Measurements from ENCODE around the gene FLRT2. TPM values are rescaled to one million over a fixed set of nuclear protein-coding genes. Genes with fewer than 3 reads are reported as not detected.

Gene FLRT2
- total RNA-seq, 1 donor = 39.1 TPM

DNA sequence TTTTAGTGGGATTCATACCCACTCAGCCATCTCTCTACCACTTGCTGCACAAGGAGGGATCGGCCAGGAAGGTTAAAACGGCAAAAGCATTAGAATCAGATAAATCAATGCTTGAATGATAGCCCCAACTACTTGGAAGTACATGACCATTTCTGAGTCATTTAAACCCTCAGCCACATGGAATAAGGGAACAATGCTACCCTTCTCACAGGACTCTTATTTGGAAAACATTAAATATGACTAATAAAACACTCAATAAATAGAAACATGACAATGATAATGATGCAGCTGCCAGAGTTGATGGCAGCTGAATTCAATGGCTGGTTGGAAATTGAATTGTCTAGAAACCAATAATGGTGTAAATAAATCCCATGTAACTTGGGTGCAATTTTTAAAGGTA is 165.4 kb downstream of the FLRT2 start:
- Histone ChIP-seq H3K79me2 (ENCODE audit: insufficient read depth, low read length) (no peaks in the 10 kb centered on the region), H3K4me3 (ENCODE audit: insufficient read depth, low read length) (no peak overlapping the region), H3K4me1 (ENCODE audit: insufficient read depth, low read length) (no peaks in the 10 kb centered on the region), H3K27ac (ENCODE audit: low read depth, low read length) (no peak overlapping the region), H3K4me2 (ENCODE audit: insufficient read depth, low read length) (no peak overlapping the region), H4K20me1 (ENCODE audit: insufficient read depth, low read length) (no peaks in the 10 kb centered on the region), H3K36me3 (ENCODE audit: insufficient read depth, low read length) (no peaks in the 10 kb centered on the region), H3K27me3 (ENCODE audit: insufficient read depth, low read length) (no peaks in the 10 kb centered on the region), H2AFZ (ENCODE audit: low read length) (no peak overlapping the region), H3K9me3 (ENCODE audit: low read depth, low read length) (no peaks in the 10 kb centered on the region)
- no peak for DNase-seq (ENCODE audit: insufficient read length, low spot score, missing footprints)
- TF ChIP-seq, protein P1, sequence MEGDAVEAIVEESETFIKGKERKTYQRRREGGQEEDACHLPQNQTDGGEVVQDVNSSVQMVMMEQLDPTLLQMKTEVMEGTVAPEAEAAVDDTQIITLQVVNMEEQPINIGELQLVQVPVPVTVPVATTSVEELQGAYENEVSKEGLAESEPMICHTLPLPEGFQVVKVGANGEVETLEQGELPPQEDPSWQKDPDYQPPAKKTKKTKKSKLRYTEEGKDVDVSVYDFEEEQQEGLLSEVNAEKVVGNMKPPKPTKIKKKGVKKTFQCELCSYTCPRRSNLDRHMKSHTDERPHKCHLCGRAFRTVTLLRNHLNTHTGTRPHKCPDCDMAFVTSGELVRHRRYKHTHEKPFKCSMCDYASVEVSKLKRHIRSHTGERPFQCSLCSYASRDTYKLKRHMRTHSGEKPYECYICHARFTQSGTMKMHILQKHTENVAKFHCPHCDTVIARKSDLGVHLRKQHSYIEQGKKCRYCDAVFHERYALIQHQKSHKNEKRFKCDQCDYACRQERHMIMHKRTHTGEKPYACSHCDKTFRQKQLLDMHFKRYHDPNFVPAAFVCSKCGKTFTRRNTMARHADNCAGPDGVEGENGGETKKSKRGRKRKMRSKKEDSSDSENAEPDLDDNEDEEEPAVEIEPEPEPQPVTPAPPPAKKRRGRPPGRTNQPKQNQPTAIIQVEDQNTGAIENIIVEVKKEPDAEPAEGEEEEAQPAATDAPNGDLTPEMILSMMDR (IDR thresholded peaks at IDR 0.05; ENCODE audit: extremely low read depth, low read depth, low read length) = no peak

DNA sequence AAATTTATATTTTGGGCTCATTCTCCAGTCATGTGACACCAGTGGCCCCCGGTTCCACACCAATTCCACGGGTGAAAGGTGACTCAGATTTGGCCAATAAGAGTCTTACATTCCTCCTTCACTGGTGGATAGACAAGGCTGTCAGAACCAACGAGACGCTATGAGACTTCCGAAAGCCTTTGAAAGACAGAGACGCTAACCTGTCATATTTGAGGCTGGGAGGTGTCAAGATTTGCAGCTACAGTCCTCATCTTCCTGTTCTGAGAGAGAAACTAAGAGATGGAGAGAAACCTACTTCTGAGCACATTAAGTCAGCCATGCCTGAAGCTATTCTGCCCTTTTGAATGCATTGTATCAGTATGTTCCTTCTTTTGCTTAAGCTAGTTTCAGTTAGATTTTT is 171.2 kb downstream of the FLRT2 start:
- TF ChIP-seq, protein P1 (IDR thresholded peaks at IDR 0.05; ENCODE audit: extremely low read depth, low read depth, low read length) = no peak
- H3K9me3 ChIP-seq (ENCODE audit: low read depth, low read length) = no peaks in the 10 kb centered on the region
- H3K4me1 ChIP-seq (ENCODE audit: insufficient read depth, low read length) = no peaks in the 10 kb centered on the region
- no peaks in the 10 kb centered on the region for H4K20me1 ChIP-seq (ENCODE audit: insufficient read depth, low read length)
- H3K4me2 ChIP-seq (ENCODE audit: insufficient read depth, low read length) = no peak overlapping the region
- no peak for DNase-seq (ENCODE audit: insufficient read length, low spot score, missing footprints)
- no peaks in the 10 kb centered on the region for H3K79me2 ChIP-seq (ENCODE audit: insufficient read depth, low read length)
- no peaks in the 10 kb centered on the region for H3K36me3 ChIP-seq (ENCODE audit: insufficient read depth, low read length)
- H2AFZ ChIP-seq (ENCODE audit: low read length) = no peak overlapping the region
- no peak overlapping the region for H3K4me3 ChIP-seq (ENCODE audit: insufficient read depth, low read length)
- no peaks in the 10 kb centered on the region for H3K27me3 ChIP-seq (ENCODE audit: insufficient read depth, low read length)
- no peak overlapping the region for H3K27ac ChIP-seq (ENCODE audit: low read depth, low read length)

DNA sequence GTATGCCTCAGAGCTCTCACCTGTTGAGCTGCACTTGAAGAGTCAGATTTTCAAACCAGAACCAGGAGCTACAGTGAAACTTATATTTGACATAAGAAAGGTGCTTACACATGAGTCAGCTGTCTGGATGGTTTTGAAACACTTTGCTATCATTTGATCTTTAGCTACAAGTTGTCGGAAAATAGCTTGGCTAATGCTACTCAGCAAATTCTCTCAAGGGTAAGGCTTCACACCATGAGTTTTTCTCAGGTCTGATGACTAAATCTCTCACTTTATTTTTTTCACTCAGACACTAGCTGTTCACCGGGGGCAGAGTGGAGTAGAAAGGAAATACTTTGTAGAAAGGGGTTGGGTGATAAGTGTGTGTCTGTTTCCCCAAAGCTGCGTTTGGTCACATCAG is 171.8 kb downstream of the FLRT2 start:
- H3K27ac ChIP-seq (ENCODE audit: low read depth, low read length) = no peak overlapping the region
- H3K27me3 ChIP-seq (ENCODE audit: insufficient read depth, low read length) = no peaks in the 10 kb centered on the region
- H3K9me3 ChIP-seq (ENCODE audit: low read depth, low read length) = no peaks in the 10 kb centered on the region
- H3K36me3 ChIP-seq (ENCODE audit: insufficient read depth, low read length) = no peaks in the 10 kb centered on the region
- TF ChIP-seq, protein P1 (IDR thresholded peaks at IDR 0.05; ENCODE audit: extremely low read depth, low read depth, low read length) = no peak
- H3K4me1 ChIP-seq (ENCODE audit: insufficient read depth, low read length) = no peaks in the 10 kb centered on the region
- DNase-seq (ENCODE audit: insufficient read length, low spot score, missing footprints) = no peak
- H3K4me3 ChIP-seq (ENCODE audit: insufficient read depth, low read length) = no peak overlapping the region
- H2AFZ ChIP-seq (ENCODE audit: low read length) = no peak overlapping the region
- H3K4me2 ChIP-seq (ENCODE audit: insufficient read depth, low read length) = no peak overlapping the region
- H4K20me1 ChIP-seq (ENCODE audit: insufficient read depth, low read length) = no peaks in the 10 kb centered on the region
- H3K79me2 ChIP-seq (ENCODE audit: insufficient read depth, low read length) = no peaks in the 10 kb centered on the region

DNA sequence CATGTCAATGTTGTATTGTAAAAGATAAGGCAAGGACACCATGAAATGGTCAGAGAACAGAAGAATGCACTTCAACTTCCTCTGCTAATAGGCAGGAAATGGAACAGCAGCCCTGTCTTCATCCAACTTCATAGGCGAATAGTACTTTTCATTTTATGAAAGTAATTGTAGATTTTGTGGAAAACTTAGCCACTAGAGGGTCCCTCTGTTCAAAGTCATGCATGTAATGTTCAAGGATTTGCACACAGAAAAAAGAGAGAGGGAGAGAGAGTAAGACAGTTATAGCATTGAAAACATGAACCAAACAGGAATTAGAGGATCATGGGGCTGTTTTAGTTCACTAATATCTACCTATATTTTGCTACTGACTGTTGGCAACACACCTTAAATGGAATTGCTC is 172.2 kb downstream of the FLRT2 start:
- TF ChIP-seq, protein P1 (IDR thresholded peaks at IDR 0.05; ENCODE audit: extremely low read depth, low read depth, low read length) = no peak
- no peaks in the 10 kb centered on the region for H3K27me3 ChIP-seq (ENCODE audit: insufficient read depth, low read length)
- no peak overlapping the region for H3K27ac ChIP-seq (ENCODE audit: low read depth, low read length)
- no peaks in the 10 kb centered on the region for H3K4me1 ChIP-seq (ENCODE audit: insufficient read depth, low read length)
- no peak overlapping the region for H3K4me2 ChIP-seq (ENCODE audit: insufficient read depth, low read length)
- no peaks in the 10 kb centered on the region for H3K36me3 ChIP-seq (ENCODE audit: insufficient read depth, low read length)
- no peaks in the 10 kb centered on the region for H3K79me2 ChIP-seq (ENCODE audit: insufficient read depth, low read length)
- DNase-seq (ENCODE audit: insufficient read length, low spot score, missing footprints) = no peak
- no peak overlapping the region for H2AFZ ChIP-seq (ENCODE audit: low read length)
- no peak overlapping the region for H3K4me3 ChIP-seq (ENCODE audit: insufficient read depth, low read length)
- no peaks in the 10 kb centered on the region for H4K20me1 ChIP-seq (ENCODE audit: insufficient read depth, low read length)
- no peaks in the 10 kb centered on the region for H3K9me3 ChIP-seq (ENCODE audit: low read depth, low read length)
